ENCODE measurements around the gene SULT2A1.
"Not testable (repeated sequence)": the region's sequence is repeated elsewhere in the genome, so short reads cannot be mapped to it uniquely, and the experiment has no call there.

The SULT2A1 gene

DNA sequence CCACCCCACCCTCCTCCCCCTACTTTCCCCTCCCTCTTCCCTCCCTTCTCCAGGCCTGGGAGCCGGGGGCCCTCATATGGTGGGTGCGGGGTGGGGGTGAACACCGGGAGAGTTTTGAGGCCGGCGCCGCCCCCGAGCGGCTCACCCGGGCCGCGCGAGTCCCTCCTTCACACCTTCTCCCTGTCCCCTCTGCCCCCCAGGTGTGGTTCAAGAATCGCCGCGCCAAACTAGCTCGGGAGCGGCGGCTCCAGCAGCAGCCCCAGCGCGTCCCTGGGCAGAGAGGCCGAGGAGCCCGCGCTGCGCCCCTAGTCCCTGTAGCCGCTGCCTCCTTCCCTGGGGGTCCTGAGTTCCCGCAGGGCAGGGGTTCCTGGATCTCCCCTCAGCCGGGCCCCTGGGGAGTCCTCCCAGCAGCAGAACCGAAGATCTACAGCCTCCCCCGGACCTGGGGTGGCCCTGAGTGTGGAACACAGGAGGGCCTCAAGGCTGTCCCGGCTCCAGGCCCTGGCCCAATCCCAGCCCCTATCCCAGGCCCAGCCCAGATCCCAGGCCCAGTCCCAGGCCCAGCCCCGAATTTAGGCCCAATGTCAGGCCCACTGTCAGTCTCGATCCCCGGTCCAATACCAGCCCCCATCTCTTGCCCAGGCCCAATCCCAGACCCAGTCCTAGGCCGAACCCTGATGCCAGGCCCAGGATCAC, 25.4 kb downstream of the SULT2A1 start:
- TF ChIP-seq, protein P1, sequence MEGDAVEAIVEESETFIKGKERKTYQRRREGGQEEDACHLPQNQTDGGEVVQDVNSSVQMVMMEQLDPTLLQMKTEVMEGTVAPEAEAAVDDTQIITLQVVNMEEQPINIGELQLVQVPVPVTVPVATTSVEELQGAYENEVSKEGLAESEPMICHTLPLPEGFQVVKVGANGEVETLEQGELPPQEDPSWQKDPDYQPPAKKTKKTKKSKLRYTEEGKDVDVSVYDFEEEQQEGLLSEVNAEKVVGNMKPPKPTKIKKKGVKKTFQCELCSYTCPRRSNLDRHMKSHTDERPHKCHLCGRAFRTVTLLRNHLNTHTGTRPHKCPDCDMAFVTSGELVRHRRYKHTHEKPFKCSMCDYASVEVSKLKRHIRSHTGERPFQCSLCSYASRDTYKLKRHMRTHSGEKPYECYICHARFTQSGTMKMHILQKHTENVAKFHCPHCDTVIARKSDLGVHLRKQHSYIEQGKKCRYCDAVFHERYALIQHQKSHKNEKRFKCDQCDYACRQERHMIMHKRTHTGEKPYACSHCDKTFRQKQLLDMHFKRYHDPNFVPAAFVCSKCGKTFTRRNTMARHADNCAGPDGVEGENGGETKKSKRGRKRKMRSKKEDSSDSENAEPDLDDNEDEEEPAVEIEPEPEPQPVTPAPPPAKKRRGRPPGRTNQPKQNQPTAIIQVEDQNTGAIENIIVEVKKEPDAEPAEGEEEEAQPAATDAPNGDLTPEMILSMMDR (conservative IDR thresholded peaks at IDR 0.05) = no peak
- H3K27ac ChIP-seq = no peak overlapping the region

DNA sequence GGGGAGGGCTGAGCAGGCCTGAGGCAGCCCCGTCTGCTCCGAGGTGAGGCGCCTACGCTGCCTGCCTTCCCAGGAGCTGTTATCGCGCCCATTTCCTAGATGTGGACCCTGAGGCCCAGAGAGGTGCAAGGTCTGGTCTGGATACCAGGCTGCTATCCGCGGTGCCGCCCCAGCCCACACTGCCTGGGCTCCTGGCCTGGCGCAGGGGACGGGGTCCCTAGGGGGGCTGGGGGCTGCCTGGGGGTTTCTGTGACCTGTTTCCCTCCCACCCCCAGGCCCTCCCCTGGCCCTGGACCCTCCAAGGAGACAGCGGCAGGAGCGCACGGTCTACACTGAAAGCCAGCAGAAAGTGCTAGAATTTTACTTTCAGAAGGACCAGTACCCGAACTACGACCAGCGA, 26.3 kb downstream of the SULT2A1 start:
- H3K27ac ChIP-seq = not testable (repeated sequence)

DNA sequence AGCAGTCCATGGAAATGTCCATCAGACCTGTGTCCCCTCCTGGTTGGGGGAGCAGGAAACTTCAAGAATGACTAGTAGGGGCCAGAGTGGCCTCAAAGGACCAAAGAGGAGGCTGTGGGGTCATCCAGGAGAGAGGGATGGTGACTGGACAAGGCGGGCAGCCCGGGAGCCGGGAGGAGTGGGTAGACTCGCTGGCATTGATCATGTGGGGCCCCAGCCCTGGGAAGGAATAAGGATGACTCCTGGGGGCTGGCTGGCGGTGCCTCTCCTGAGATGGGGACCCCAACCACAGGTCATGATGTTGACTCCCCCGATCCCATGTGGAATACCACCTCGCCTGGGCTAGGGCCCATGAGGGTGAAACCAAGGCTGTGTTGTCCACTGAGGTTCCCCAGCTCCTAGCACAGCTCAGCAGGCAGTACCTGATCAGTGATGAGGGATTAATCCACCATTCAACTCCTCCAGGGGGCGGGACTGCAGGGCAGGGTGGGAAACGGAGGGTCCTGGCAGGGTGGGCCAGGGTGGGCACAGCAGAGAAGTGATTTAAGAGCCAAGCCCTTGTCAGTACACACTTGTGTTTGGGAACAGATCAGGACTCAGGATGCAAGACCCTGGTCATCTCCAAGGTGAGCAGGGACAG, 27.3 kb downstream of the SULT2A1 start, which contains the start of gene TPRX2:
TSS of gene TPRX2 (plus strand) at position 590 of the 640 bp plus-strand sequence. CDS start at position 602, 12 bp downstream.
- H3K27ac ChIP-seq = not testable (repeated sequence)

DNA sequence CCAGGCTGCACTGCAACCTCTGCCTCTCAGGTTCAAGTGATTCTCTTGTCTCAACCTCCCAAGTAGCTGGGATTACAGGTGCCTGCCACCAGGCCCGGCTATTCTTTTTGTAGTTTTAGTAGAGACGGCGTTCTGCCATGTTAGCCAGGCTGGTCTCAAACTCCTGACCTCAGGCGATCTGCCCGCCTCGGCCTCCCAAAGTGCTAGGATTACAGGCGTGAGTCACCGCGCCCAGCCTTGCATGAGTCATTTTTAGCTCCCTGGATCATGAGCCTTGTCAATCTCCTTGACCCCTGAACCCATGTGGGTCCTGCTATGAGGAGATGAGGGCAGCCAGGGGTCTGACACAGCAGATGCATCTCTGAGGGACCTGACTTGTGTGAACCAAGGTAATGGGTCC, 27.9 kb downstream of the SULT2A1 start:
- not testable (repeated sequence) for H3K27ac ChIP-seq

DNA sequence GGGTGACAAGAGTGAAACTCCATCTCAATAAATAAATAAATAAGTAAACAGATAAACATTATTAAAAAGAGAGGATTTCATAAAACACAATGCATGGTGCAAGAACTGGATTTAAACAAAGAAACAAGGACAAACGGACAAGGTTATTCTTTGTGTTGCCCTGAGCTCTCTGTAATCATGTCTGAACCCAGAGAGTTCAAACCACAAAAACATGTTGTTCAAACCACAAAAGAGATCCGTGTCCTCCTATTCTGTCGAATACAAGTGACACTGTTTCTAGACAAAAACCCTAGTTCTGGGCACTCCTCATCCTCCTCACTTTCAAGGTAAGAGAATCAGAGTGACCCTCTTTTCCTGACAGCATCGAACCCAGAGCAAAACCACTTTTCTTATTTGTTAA, 31.7 kb downstream of the SULT2A1 start:
- TF ChIP-seq, protein P1 (conservative IDR thresholded peaks at IDR 0.05) = no peak

DNA sequence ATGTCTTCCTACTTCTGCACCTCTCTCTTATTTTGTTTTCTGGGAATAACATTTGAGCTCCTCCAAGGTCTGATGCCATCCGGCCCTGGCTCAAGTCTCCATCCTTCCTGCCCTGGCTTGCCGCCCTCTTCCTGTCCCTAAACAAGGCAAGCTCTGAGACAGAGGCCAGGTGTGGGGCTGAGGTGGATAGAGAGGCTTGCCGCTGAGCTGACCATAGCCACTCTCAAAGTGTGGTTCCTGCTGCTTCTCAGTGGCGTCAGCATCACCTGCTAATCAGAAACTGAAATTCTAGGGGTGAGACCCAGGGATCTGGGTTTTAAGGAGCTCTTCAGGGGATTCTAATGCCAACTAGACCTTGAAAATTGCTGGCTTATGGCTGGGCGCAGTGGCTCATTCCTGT, 33.1 kb downstream of the SULT2A1 start:
- TF ChIP-seq, protein P1 (conservative IDR thresholded peaks at IDR 0.05) = no peak
- H3K27ac ChIP-seq = no peak overlapping the region

More for the DNA sequence above, 31.7 kb downstream of the SULT2A1 start:
- H3K27ac ChIP-seq = no peak overlapping the region

DNA sequence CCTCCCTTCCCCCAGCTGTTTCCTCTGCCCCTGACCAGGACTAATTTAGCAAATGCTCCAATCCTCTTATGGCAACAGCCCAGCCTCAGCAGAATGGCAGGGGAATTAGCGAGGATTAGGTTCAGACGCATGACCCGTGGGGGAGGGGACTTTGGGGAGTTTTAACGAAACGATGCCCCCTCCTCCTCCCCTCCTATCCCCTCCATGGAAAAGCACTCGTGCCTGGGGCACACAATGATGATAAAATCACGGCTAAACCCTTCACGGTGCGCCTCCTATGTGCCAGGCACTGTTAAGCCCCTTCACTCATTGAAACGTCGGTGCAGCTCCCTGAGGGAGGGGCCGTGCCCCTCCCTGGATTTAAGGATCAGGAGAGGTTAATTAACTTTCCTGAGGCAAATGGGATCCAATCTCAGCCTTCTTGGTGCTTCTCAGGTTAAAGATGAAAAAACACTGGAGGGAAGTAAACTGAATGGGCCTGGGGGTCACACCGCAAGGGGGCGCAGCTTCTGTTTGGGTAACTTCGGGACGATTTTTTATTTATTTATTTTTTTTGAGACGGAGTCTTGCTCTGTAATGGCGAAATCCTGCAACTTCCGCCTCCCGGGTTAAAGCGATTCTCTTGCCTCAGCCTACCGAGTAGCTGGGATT, 37.2 kb downstream of the SULT2A1 start:
- TF ChIP-seq, protein P1 (conservative IDR thresholded peaks at IDR 0.05) = peak; percentile 57
- no peak overlapping the region for H3K27ac ChIP-seq

DNA sequence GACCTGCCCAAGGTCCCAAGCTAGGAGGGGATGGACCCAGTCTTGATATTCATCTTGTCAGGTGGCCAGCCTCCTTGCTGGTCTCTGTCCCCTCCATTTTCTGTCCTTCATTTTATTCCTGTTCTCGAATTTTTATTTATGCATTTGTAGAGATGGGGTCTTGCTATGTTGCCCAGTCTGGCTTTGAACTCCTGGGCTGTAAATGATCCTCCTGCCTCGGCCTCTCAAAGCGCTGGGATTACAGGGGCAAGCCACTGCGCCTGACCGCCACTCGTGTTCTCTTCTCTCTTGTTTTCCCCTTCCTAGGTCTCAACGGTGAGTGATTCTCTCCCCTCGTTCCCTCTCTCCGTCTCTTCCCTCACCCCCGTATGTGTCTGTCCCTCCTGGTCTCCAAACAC, 37.7 kb downstream of the SULT2A1 start:
- H3K27ac ChIP-seq = no peak overlapping the region
- TF ChIP-seq, protein P1 (conservative IDR thresholded peaks at IDR 0.05) = no peak

DNA sequence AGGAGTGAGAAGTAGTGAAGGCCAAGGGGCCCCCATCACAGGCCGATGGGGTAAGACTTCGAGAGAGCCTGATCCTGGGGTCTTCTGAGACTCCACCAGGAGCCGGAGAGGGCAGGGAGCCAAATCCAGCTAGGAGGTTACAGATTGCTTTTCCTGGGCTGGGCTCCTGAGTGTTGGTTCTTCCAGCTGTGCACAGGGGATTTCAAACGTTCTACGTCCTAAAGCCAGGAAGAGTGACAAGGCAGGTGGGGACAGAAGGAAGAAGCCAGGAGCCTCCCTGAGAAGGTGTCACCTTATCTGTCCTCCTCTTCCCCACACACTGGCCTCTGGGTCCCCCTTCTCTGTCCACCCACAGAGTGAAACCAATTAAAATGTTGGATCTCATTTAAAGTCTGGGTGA, 43.2 kb downstream of the SULT2A1 start:
- no peak overlapping the region for H3K27ac ChIP-seq
- TF ChIP-seq, protein P1 (conservative IDR thresholded peaks at IDR 0.05) = no peak
